GM21786 (cell line): ENCODE results near the gene MUC12.
"Not testable (repeated sequence)": the region's sequence is repeated elsewhere in the genome, so short reads cannot be mapped to it uniquely, and the experiment has no call there.

Experiments
- ATAC-seq: cut with Tn5 transposase; IDR thresholded peaks from one replicate; pipeline ENCODE4 v1.9.1; 2021; ENCODE audit not compliant: unreplicated experiment

MUC12 gene

GRCh38 chr7:100959894-100960293 is 9.5 kb upstream of the MUC12 start:
- ATAC-seq = no peak

DNA sequence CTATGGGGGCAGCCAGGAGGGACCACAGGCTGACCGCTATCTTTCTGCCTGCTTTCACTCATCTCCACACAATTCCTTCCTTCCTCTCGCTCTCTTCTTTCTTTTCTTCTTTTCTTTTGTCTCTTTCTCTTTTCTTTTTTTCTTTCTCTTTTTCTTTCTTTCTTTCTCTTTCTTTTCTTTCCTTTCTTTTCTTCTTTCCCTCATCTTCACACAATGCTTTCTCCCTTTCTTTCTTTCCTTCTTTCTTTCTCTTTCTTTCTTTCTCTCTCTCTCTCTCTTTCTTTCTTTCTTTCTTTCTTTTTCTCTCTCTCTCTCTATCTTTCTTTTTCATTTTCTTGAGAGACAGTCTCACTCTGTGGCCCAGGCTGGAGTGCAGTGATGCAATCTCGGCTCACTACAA is 6.8 kb upstream of the MUC12 start:
- no peak for ATAC-seq

GRCh38 chr7:100963386-100963785 is 6.0 kb upstream of the MUC12 start:
- ATAC-seq = no peak

- ATAC-seq = no peak
Observed at GRCh38 chr7:100963874-100964273, 5.5 kb upstream of the MUC12 start.

DNA sequence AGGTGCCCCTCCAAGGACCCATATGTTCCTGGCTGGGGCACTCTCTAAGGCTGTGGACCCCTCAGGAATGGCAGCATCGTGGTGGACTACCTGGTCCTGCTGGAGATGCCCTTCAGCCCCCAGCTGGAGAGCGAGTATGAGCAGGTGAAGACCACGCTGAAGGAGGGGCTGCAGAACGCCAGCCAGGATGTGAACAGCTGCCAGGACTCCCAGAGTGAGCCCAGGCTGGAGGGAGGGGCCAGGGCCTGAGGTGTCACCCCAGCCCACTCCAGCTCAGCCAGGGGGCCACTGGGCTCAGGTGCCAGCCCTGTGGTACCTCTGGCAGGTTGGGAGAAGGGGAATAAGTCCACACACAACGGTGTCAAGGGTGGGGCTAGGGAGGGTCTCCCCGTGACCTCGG is 4.7 kb upstream of the MUC12 start:
- no peak for ATAC-seq

- no peak for ATAC-seq
Observed at GRCh38 chr7:100965045-100965722, 4.2 kb upstream of the MUC12 start.

DNA sequence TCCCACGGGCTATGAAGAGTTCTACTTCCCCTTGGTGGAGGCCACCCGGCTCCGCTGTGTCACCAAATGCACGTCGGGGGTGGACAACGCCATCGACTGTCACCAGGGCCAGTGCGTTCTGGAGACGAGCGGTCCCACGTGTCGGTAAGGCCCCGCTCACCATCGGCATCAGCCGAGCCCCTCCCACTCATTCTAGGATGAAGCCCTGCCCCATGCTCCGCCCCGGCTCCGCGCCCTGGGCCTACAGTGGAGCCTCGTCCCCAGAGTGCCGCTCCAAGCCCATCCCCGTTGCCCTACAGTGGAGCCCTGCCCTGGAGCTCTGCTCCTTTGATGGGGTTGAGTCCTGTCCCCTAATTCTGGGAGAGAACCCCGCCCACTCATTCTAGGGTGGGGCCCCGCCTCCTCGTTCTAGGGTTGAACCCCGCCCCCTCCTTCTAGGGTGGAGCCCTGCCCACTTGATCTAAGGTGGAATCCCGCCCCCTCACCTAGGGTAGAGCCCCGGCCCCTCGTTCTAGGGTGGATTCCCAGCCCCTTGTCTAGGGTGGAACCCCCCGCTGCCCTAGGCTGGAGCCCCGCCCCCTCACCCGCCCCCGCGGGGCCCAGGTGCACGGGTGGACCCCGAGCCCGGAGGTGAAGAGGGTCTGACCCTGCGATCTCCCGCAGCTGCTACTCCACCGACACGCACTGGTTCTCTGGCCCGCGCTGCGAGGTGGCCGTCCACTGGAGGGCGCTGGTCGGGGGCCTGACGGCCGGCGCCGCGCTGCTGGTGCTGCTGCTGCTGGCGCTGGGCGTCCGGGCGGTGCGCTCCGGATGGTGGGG is 3.4 kb upstream of the MUC12 start:
- no peak for ATAC-seq

DNA sequence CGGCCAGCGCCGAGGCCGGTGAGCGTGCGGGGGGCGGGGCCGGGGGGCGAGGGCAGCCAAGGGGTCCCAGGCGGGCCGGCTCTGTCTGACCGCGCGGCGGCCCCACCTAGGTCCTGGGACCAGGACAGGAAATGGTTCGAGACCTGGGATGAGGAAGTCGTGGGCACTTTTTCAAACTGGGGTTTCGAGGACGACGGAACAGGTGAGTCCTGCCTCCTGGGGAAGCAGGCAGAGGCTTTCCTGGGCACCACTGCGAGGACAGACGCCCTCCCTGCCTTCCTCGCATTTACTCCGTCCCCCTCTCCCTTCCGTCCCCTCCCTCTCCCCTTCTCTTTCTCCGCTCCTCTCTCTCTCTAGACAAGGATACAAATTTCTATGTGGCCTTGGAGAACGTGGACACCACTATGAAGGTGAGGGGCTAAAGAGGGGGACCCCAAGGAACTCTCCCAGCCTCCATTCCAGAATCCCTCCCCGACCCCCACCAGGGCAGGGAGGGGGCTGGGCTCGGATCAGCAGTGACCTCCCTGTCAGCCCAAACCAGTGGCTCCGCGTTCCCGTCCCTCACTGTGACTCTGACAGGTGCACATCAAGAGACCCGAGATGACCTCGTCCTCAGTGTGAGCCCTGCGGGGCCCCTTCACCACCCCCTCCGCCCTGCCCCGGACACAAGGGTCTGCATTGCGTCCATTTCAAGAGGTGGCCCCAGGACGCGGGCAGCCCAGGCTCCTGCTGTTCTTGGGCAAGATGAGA is 2.6 kb upstream of the MUC12 start:
- no peak for ATAC-seq

DNA sequence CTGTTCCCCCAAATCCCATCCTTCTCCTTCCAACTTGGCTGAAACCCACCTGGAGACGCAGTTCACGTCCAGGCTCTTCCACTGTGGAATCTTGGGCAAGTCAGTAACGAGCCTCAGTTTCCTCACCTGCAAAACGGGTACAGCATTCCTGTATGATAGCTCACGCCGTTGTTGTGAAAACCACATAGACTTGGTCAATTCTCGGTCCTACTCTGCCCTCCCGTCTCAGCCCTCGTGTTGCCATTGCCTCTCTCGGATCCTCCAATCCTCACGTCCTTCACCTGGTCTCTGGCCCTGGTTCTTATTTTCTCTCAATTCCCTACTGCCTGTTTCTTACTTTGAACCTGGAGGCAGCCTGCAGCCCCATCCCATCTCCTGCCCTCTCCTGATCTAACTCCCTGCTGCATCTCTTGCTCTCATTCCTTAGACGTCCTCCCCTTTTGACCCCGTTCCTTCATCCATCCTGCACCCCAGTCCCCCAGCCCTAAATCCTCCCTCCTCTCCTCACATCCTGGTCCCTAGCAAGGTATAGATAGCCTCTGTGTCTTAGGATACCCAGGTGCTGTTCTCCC is 2.0 kb upstream of the MUC12 start:
- no peak for ATAC-seq

DNA sequence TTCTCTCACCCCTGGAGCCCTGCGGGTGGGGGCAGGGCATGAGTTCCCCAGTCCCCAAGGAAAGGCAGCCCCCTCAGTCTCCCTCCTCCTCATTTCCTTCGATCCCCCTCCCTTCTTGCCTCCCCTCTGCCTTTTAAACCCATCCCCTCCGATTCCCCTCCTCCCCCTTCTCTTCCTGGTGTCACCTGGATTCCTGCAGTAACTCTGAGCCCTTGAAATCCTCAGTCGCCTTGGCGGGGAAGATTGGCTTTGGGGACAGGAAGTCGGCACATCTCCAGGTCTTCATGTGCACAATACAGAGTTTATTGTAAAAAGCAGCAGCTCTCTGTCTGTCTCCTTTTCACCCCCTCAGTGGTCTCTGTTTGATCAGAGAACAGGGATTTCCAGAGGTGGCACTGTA is 1.3 kb upstream of the MUC12 start:
- no peak for ATAC-seq

DNA sequence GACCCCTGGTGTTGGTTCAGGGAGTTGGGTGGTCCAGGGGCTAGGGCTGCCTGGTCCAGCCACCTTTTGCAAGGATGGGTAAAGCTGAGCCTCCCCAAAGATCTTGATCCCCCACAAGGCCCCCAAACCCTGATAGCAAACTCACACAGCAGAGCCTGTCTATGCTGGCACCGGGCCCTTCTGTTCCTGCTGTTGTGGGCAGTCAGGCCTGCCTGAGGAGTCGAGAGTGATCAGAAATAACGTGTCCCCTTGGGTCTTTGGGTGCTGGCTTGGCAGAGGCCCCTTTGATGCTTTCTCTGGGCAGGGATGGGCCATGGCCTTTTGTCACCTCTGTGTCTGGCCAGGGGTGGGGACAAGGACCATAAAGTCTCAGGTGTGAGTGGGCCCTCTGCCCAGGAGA is 715 bp upstream of the MUC12 start:
- ATAC-seq = no peak

DNA sequence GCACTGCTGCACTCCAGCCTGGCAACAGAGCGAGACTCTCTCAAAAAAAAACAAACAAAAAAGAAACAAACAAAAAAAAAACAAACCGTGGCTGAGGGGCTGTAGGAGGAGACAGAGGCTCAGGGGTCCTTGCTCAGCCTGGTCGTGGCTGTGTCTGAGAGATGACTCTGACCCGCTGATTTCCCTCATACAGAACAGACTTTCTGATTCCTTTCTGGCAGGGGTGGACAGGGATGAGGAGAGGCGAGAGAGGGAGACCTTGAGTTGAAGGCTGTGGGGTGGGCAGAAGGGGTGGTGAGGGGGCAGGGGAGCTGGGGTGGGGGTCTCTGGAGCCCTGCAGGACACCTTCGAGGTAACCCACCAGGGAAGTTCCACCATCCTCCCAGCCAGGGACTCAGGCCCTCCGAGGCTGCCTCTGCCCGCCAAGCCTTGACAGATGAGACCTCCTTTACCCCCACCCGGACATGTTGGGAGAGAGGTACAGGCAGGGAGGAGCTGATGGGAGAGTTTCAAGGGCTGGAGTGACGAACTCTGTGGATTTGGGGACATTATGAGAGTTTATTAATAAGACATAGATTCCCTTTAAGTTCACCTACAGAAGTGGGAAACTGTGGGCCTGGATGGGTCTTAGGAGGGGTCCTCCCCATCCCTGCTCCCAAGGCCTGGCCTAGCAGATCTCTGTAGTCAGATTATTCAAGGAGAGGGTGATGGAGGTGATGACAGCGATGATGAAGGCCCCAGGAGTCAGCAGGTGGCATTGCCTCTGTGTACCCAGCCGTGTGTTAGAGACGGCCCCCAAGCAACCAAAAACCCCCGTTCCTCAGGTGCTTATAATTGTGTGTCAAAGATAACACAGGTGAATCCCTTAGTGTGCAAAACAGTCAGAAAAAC is 2.0 kb downstream of the MUC12 start:
- no peak for ATAC-seq

GRCh38 chr7:100972002-100972347 is 2.6 kb downstream of the MUC12 start:
- ATAC-seq = no peak

- ATAC-seq = no peak
Observed at GRCh38 chr7:100974021-100974420, 4.7 kb downstream of the MUC12 start.

GRCh38 chr7:100975371-100975821 is 6.0 kb downstream of the MUC12 start:
- ATAC-seq = no peak

GRCh38 chr7:100978300-100978699 is 8.9 kb downstream of the MUC12 start:
- ATAC-seq = no peak

- ATAC-seq = no peak
Observed at GRCh38 chr7:100983451-100984187, 14.3 kb downstream of the MUC12 start.

GRCh38 chr7:100984241-100984918 is 15.0 kb downstream of the MUC12 start:
- not testable (repeated sequence) for ATAC-seq
